VCaP (cell line): ENCODE data around the gene FCN2.

Source experiments
- H3K27ac ChIP-seq: fragments of 450-650 bp; 2 replicates; pipeline ENCODE4 v1.5.1; 2017
- TF ChIP-seq, protein P1 (sequence below): fragments of 450-650 bp; conservative IDR thresholded peaks from 2 replicates; pipeline ENCODE4 v1.5.1; 2017; ENCODE audit warnings: mild to moderate bottlenecking, moderate library complexity

FCN2 gene

DNA sequence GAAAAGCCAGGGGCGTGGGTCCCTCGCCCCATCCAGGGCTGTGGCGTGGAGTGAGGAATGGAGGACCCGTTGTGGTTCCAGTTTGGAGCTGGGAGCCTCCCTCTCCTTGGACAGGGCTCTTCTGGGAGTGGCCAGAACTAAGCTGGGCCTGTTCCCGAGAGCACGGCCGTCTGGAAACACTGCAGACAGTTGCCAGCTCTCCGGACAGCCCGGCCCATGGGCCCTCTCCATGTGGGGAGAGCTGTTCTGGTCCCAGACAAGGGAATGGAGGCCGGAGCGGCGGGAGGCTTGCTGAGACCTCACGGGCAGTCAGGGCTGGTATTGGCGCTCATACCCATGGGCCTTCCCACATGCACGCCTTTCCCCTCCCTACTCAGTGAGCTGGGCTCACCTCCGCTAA is 45.2 kb upstream of the FCN2 start:
- H3K27ac ChIP-seq, result no peak overlapping the region
- TF ChIP-seq, protein P1, sequence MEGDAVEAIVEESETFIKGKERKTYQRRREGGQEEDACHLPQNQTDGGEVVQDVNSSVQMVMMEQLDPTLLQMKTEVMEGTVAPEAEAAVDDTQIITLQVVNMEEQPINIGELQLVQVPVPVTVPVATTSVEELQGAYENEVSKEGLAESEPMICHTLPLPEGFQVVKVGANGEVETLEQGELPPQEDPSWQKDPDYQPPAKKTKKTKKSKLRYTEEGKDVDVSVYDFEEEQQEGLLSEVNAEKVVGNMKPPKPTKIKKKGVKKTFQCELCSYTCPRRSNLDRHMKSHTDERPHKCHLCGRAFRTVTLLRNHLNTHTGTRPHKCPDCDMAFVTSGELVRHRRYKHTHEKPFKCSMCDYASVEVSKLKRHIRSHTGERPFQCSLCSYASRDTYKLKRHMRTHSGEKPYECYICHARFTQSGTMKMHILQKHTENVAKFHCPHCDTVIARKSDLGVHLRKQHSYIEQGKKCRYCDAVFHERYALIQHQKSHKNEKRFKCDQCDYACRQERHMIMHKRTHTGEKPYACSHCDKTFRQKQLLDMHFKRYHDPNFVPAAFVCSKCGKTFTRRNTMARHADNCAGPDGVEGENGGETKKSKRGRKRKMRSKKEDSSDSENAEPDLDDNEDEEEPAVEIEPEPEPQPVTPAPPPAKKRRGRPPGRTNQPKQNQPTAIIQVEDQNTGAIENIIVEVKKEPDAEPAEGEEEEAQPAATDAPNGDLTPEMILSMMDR, result no peak

GRCh38 chr9:134835987-134836386 is 44.6 kb upstream of the FCN2 start:
- H3K27ac ChIP-seq, result no peak overlapping the region
- TF ChIP-seq, protein P1, result no peak

GRCh38 chr9:134836406-134836970 is 44.1 kb upstream of the FCN2 start:
- no peak overlapping the region for H3K27ac ChIP-seq
- TF ChIP-seq, protein P1, result no peak

DNA sequence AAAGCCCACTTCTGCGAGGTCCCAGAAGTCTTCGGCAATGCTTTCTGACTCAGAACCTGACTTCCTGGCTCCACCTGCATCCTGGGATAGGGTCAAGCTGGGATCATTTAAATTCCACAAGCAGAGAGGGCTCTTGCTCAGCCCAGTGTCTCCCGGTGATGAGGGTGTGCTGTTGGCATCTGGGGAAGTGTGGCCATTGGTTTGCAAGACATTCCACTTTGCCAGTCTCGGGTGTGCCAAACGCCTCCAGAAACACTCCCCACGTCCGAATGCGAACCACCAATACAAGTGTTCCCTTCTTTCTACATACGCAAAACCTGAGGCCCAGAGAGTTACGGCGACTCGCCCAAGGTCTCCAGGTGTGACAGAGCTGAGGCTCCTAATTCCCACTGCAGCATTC is 43.1 kb upstream of the FCN2 start:
- TF ChIP-seq, protein P1, result no peak
- H3K27ac ChIP-seq, result no peak overlapping the region

- H3K27ac ChIP-seq, result no peak overlapping the region
- TF ChIP-seq, protein P1, result no peak
These were observed 41.8 kb upstream of the FCN2 start for GRCh38 chr9:134838651-134839454.

DNA sequence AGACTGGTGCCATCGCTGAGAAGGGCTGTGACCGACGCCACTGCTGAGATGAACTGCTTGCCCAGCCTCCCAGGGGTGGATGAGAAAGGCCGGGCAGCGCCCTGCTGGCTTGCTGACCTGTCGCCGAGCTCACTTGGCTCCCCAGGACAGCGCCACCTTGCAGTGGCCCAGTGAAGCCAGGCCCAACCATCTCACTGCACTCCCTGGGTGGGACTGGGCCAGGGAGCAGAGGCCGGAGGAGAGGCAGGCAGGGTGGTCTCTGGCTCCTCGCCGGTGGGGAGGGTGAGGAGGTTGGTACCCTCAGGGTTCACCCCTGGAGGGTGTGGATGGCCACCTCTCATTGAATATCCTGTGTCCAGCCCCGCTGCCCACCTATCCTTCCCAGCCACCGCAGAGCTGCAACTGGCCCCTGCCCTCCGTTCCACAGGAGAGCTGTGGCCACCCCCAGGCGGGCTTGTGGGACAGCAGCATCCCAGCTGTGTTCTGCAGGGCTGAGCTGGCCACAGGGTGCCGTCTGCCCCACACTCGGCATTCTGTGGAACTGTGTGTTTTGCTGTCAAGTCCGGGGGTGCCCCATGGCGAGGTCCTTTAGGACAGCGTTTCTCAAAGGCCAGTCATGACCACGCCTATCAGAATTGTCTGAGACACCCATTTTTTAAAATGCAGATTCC is 41.0 kb upstream of the FCN2 start:
- no peak overlapping the region for H3K27ac ChIP-seq
- TF ChIP-seq, protein P1, result peak; percentile 18; the same call in 1 of the 2 replicates

GRCh38 chr9:134840511-134840910 is 40.1 kb upstream of the FCN2 start:
- TF ChIP-seq, protein P1, result no peak
- no peak overlapping the region for H3K27ac ChIP-seq
